Retinal pigment epithelial cell (primary cell): ENCODE measurements around the gene EFTUD2.

Source experiments
- DNase-seq: peaks from one replicate; pipeline ENCODE4 v3.0.0-alpha.2; 2010; ENCODE audit warnings: low read depth
- H3K4me3 ChIP-seq: 2 replicates; pipeline ENCODE4 v1.5.1; 2011; ENCODE audit warnings: mild to moderate bottlenecking, low read length, control low read depth, moderate library complexity
- CTCF ChIP-seq: conservative IDR thresholded peaks from 2 replicates; pipeline ENCODE4 v1.5.1; 2011; ENCODE audit warnings: low read depth, low read length, control low read depth, inconsistent platforms

The EFTUD2 gene

GRCh38 chr17:44930667-44931066 lies 31.4 kb upstream of the EFTUD2 start:
- no peak for DNase-seq
- no peak overlapping the region for H3K4me3 ChIP-seq
- no peak for TF ChIP-seq CTCF

- no peak overlapping the region for H3K4me3 ChIP-seq
- TF ChIP-seq CTCF = no peak
- DNase-seq = no peak
Observed at GRCh38 chr17:44928950-44929720, 29.9 kb upstream of the EFTUD2 start.

- no peak for DNase-seq
- no peak overlapping the region for H3K4me3 ChIP-seq
- no peak for TF ChIP-seq CTCF
Observed at GRCh38 chr17:44928136-44928535, 28.9 kb upstream of the EFTUD2 start.

GRCh38 chr17:44927696-44928095 lies 28.5 kb upstream of the EFTUD2 start:
- H3K4me3 ChIP-seq = no peak overlapping the region
- no peak for TF ChIP-seq CTCF
- DNase-seq = no peak

- DNase-seq = no peak
Observed at GRCh38 chr17:44926821-44927525, 27.7 kb upstream of the EFTUD2 start.

GRCh38 chr17:44925731-44926697 lies 26.8 kb upstream of the EFTUD2 start:
- no peak for DNase-seq
- TF ChIP-seq CTCF = no peak
- H3K4me3 ChIP-seq = no peak overlapping the region

More at GRCh38 chr17:44926821-44927525, 27.7 kb upstream of the EFTUD2 start:
- no peak for TF ChIP-seq CTCF
- H3K4me3 ChIP-seq = no peak overlapping the region
